Neuron (in vitro differentiated cells): ENCODE data around the gene C14orf180.
"Not testable (repeated sequence)": the region's sequence is repeated elsewhere in the genome, so short reads cannot be mapped to it uniquely, and the experiment has no call there.

ENCODE experiments used
- H2AFZ ChIP-seq: one replicate; pipeline ENCODE4 v1.6.1; 2013; ENCODE audit warnings: low read depth, mild to moderate bottlenecking, inconsistent platforms, low read length, moderate library complexity
- H3K27me3 ChIP-seq: one replicate; pipeline ENCODE4 v1.6.1; 2013; ENCODE audit warnings: low read length; ENCODE audit not compliant: insufficient read depth
- H3K36me3 ChIP-seq: one replicate; pipeline ENCODE4 v1.6.1; 2013; ENCODE audit warnings: low read length; ENCODE audit not compliant: insufficient read depth
- H3K4me1 ChIP-seq: one replicate; pipeline ENCODE4 v1.6.1; 2013; ENCODE audit warnings: low read length; ENCODE audit not compliant: insufficient read depth
- H3K4me3 ChIP-seq: 2 replicates; pipeline ENCODE4 v1.5.1; 2013; ENCODE audit warnings: mild to moderate bottlenecking, low read length, moderate library complexity
- H3K9me3 ChIP-seq: one replicate; pipeline ENCODE4 v1.6.1; 2013; ENCODE audit warnings: low read length

The C14orf180 gene

DNA sequence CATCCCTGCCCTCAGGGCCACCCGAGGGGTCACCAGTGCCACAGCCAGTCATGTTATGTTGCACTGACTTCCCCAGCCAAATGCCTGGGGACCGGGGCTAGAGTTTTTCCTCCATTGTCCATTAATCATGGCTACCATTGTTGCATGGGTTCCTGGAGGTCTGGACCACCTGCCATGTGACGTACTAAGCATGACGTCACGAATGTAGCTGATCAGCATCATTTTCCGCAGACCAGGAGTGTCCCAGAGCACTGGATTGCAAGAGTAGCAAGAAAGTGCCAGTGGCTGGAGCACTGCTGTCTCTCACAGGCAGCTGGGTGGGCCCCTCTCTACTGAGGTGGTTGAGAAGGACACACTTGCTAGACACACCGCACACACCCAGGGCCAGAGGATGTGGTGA, 6.9 kb upstream of the C14orf180 start:
- no peak overlapping the region for H2AFZ ChIP-seq
- peaks cover 2% of the 10 kb centered on the region for H3K4me1 ChIP-seq
- no peaks in the 10 kb centered on the region for H3K9me3 ChIP-seq
- H3K4me3 ChIP-seq: no peak overlapping the region
- peaks cover 32% of the 10 kb centered on the region for H3K27me3 ChIP-seq
- no peaks in the 10 kb centered on the region for H3K36me3 ChIP-seq

DNA sequence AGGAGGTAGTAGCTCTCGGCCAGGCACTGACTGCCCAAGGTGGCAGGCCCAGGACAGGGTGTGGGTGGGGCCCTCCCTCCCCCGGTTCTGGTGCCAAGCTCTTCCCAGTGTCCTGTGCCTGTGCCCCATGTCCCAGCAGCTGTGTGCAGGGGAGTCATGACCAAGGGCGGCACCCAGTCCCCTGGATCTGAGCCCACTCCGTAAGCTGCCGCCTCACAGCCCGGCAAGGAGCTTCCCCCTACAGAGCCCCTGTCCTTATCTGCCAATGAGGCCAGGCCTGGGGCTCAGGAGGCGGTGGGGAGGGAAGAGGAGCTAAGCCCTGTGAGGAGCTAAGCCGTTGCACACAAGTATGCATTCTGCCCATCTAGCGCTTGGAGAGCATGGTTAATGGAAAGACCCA, 5.6 kb upstream of the C14orf180 start:
- peaks cover 2% of the 10 kb centered on the region for H3K4me1 ChIP-seq
- H2AFZ ChIP-seq: no peak overlapping the region
- no peaks in the 10 kb centered on the region for H3K36me3 ChIP-seq
- H3K9me3 ChIP-seq: no peaks in the 10 kb centered on the region
- peaks cover 34% of the 10 kb centered on the region for H3K27me3 ChIP-seq
- H3K4me3 ChIP-seq: no peak overlapping the region

- H3K27me3 ChIP-seq: peaks cover 35% of the 10 kb centered on the region
- H3K4me3 ChIP-seq: no peak overlapping the region
- H3K36me3 ChIP-seq: no peaks in the 10 kb centered on the region
- H3K9me3 ChIP-seq: no peaks in the 10 kb centered on the region
- peaks cover 2% of the 10 kb centered on the region for H3K4me1 ChIP-seq
- no peak overlapping the region for H2AFZ ChIP-seq
Measured at GRCh38 chr14:104574536-104574935, 5.0 kb upstream of the C14orf180 start.

DNA sequence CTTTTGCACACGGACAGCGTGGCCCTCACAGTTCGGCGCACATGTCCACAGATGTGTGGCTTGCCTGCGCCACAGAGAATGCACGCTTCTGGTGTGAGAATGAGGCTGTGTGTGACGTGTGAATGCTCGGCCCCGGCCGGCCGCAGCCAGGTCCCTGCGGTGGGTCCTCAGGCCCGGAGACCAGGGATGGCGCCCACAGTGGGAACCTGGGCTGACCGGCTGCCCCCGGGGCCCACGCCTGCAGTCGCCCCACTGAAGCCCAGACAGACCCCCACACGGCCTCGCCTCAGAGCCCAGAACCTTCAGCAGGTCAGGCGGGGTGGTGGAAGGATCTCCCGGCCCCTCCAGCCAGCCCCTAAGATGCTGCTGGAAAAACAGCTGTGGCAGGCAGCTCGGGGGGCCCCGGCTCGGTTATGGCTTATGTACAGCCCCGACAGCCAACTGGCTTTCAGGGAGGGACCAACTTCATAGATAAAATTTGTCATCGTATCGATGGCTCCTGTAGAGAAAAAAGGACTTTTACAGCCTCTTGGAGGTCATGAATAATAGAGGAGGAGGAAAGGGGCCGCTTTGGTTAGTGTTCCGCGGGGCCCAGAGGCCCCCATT, 4.5 kb upstream of the C14orf180 start:
- Histone ChIP-seq H3K27me3 (peaks cover 36% of the 10 kb centered on the region), H3K4me1 (peaks cover 2% of the 10 kb centered on the region), H2AFZ (no peak overlapping the region), H3K36me3 (no peaks in the 10 kb centered on the region), H3K9me3 (no peaks in the 10 kb centered on the region), H3K4me3 (no peak overlapping the region)

DNA sequence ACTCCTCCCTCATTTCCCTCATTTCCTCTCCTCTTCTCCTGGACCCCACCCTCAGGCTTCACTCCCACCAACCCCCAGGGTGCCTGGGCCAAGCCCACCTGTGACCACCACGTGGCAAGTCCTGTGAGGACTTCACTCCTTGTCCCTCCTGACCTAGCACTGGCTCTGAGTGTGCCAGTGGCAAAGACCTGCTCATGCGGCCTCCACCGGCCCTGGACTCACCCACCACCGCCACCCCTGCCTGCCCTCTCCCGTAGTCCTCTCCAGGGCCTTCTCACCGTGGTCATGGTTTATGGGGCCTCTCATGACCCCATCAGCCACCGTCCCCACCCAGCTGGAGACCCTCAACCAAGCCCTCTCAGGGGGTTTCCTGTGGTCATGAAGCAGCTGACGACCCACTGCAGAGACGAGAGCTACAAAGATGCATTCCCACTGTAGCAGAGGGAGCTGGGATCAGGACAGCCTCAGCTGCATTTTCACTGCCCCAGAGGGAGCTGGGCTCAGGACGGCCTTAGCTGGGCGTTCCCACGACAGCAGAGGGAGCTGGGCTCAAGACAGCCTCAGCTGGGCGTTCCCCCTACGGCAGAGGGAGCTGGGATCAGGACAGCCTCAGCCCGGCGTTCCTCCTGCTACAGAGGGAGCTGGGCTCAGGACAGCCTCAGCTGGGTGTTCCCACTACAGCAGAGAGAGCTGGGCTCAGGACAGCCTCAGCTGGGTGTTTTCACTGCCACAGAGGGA, 3.2 kb upstream of the C14orf180 start:
- H3K27me3 ChIP-seq: peaks cover 37% of the 10 kb centered on the region
- peaks cover 2% of the 10 kb centered on the region for H3K4me1 ChIP-seq
- H2AFZ ChIP-seq: no peak overlapping the region
- H3K9me3 ChIP-seq: no peaks in the 10 kb centered on the region
- no peaks in the 10 kb centered on the region for H3K36me3 ChIP-seq
- no peak overlapping the region for H3K4me3 ChIP-seq

DNA sequence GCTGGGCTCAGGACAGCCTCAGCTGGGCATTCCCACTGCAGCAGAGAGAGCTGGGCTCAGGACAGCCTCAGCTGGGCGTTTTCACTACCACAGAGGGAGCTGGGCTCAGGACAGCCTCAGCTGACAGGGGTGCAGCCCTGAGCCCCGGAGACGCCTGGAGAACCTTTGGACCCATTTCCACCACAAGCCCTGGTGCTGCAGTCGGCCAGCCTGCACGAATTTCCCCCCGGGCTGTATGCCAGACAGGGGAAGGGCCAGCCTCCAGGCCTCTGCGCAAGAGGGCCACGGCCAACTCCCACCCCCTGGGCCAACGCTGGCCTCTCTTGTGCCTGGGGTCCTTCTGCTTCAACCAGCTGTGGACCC, 2.6 kb upstream of the C14orf180 start:
- no peaks in the 10 kb centered on the region for H3K9me3 ChIP-seq
- H2AFZ ChIP-seq: no peak overlapping the region
- no peaks in the 10 kb centered on the region for H3K36me3 ChIP-seq
- H3K4me3 ChIP-seq: no peak overlapping the region
- peaks cover 43% of the 10 kb centered on the region for H3K27me3 ChIP-seq
- peaks cover 2% of the 10 kb centered on the region for H3K4me1 ChIP-seq

- no peak overlapping the region for H2AFZ ChIP-seq
- no peaks in the 10 kb centered on the region for H3K9me3 ChIP-seq
- no peak overlapping the region for H3K4me3 ChIP-seq
- peaks cover 43% of the 10 kb centered on the region for H3K27me3 ChIP-seq
- H3K4me1 ChIP-seq: peaks cover 2% of the 10 kb centered on the region
- no peaks in the 10 kb centered on the region for H3K36me3 ChIP-seq
Measured at GRCh38 chr14:104577426-104577825, 2.1 kb upstream of the C14orf180 start.

DNA sequence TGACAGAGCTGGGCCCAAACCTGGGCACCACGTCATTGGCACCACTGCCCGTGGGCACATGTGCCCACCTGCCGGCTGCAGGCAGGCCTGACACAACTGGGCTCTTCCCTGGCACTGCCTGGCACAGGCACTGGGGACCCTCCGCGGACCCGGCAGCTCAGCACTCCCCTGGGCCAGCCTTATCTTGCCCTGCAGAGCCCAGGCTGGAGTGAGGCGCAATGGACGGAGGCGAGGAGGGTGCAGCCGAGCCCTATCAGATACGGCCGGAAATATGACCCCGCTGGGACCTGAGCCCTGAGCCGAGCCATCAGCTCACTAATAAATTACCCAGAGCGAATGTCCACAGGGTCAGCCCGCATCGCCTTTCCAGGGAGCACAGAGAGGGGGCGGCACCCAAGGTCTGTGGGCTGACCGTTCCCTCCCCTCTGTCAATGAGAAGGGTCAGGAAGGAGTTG, 1.7 kb upstream of the C14orf180 start:
- H3K9me3 ChIP-seq: no peaks in the 10 kb centered on the region
- peaks cover 2% of the 10 kb centered on the region for H3K4me1 ChIP-seq
- H3K27me3 ChIP-seq: peaks cover 43% of the 10 kb centered on the region
- no peaks in the 10 kb centered on the region for H3K36me3 ChIP-seq
- H3K4me3 ChIP-seq: no peak overlapping the region
- H2AFZ ChIP-seq: no peak overlapping the region

GRCh38 chr14:104578321-104578720, 1.2 kb upstream of the C14orf180 start:
- Histone ChIP-seq H3K9me3 (no peaks in the 10 kb centered on the region), H3K4me1 (peaks cover 2% of the 10 kb centered on the region), H3K36me3 (no peaks in the 10 kb centered on the region), H2AFZ (no peak overlapping the region), H3K4me3 (no peak overlapping the region), H3K27me3 (peaks cover 45% of the 10 kb centered on the region)

DNA sequence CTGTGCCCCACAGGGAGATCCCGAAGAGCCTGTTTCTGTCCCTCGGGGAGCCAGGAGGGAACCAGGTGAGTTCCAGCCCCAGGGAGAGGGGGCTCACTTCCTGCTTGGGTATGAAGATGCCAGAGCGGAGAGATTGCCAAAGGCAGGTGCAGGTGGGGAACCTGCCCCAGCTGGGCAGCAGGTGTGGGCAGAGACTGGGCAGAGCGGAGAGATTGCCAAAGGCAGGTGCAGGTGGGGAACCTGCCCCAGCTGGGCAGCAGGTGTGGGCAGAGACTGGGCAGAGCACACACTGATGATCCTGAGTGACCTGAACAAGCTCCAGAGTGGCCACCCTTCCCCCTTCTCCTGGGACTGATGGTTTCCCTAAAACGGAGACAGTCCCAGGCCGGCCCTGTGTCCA, 375 bp downstream of the C14orf180 start:
- not testable (repeated sequence) for H2AFZ ChIP-seq, H3K4me1 ChIP-seq, H3K36me3 ChIP-seq, H3K9me3 ChIP-seq, H3K4me3 ChIP-seq
- peaks cover 48% of the 10 kb centered on the region for H3K27me3 ChIP-seq

GRCh38 chr14:104580961-104581360, 1.4 kb downstream of the C14orf180 start:
- H3K9me3 ChIP-seq: no peaks in the 10 kb centered on the region
- no peaks in the 10 kb centered on the region for H3K36me3 ChIP-seq
- peaks cover 53% of the 10 kb centered on the region for H3K27me3 ChIP-seq
- no peak overlapping the region for H3K4me3 ChIP-seq
- H3K4me1 ChIP-seq: no peaks in the 10 kb centered on the region
- H2AFZ ChIP-seq: no peak overlapping the region

DNA sequence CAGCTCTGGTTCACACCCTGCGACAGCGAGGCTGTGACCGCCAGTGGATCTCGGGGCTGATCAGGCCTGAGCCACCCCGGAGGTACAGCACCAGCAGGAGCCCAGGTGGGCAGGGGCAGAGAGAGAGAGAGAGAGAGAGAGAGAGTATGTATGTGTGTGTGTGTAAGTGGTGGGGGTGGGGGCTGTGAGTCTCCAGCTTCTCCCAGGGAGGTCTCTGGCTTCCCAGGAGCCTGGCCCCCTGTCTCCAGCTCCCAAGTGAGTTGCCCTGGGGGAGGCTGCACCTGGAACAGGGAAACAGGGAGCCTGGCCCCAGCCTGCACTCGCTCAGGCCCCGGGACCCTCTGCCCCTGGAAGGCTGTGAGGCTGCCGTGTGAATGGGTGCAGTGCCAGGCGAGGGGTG, 2.0 kb downstream of the C14orf180 start:
- Histone ChIP-seq H3K27me3 (peaks cover 53% of the 10 kb centered on the region), H3K9me3 (no peaks in the 10 kb centered on the region), H2AFZ (no peak overlapping the region), H3K4me3 (no peak overlapping the region), H3K36me3 (no peaks in the 10 kb centered on the region), H3K4me1 (no peaks in the 10 kb centered on the region)

DNA sequence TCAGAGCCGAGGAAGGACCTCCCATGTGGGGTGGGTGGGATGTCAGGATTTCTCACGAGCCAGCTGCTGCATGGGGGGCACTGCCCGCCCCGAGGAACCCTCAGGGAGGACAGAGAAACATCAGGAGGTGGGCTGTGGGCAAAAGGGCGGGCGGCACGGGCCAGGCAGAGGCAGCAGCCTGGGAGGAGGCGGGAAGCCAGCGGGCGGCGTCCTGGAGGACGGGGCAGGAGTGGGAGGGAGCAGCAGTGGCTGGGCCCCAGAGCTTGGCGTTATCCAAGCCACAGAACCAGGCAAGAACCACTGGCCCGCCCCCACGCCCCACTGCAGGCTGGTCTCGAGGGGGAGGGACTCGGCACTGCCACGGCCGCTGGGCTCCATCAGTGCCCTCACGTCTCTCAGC, 2.4 kb downstream of the C14orf180 start:
- H3K4me1 ChIP-seq: no peaks in the 10 kb centered on the region
- H3K4me3 ChIP-seq: no peak overlapping the region
- H3K27me3 ChIP-seq: peaks cover 53% of the 10 kb centered on the region
- H3K36me3 ChIP-seq: no peaks in the 10 kb centered on the region
- H2AFZ ChIP-seq: no peak overlapping the region
- H3K9me3 ChIP-seq: no peaks in the 10 kb centered on the region

GRCh38 chr14:104582662-104583061, 3.1 kb downstream of the C14orf180 start:
- H3K9me3 ChIP-seq: no peaks in the 10 kb centered on the region
- no peak overlapping the region for H2AFZ ChIP-seq
- H3K27me3 ChIP-seq: peaks cover 53% of the 10 kb centered on the region
- H3K36me3 ChIP-seq: no peaks in the 10 kb centered on the region
- no peak overlapping the region for H3K4me3 ChIP-seq
- no peaks in the 10 kb centered on the region for H3K4me1 ChIP-seq
